B cell (primary cell): ENCODE results near the gene CAMTA2. TPM values are rescaled to one million over a fixed set of nuclear protein-coding genes. Genes with fewer than 3 reads are reported as not detected.

ENCODE experiments used
- ATAC-seq: fragments of 200-7000 bp; cut with Tn5 transposase; one replicate; pipeline ENCODE4 v1.10.0; 2021; ENCODE audit warnings: low read depth, mild to moderate bottlenecking, moderate number of reproducible peaks, moderate library complexity
- CTCF ChIA-PET: fragments of 350-600 bp; sonication (Branson Sonifier 250); formaldehyde crosslinking; loops from one replicate; lab custom pipeline; 2021; ENCODE audit warnings: antibody characterized with exemption, inconsistent platforms; lab: Charles Lee
- POLR2A ChIA-PET: fragments of 350-600 bp; sonication (Branson Sonifier 250); formaldehyde crosslinking; loops from one replicate; lab custom pipeline; 2021; ENCODE audit warnings: antibody characterized with exemption; lab: Charles Lee
- DNase-seq: peaks from one replicate; pipeline ENCODE4 v3.0.0; 2013
- H2AFZ ChIP-seq: 2 replicates; pipeline ENCODE4 v1.6.1; 2012; ENCODE audit warnings: mild to moderate bottlenecking, low read depth, low read length; ENCODE audit not compliant: insufficient read depth, poor library complexity, severe bottlenecking
- H3K27ac ChIP-seq, 2 donors: 1 replicate in 1 of 2; 2 replicates in 1 of 2; pipeline ENCODE4 v1.5.1; 2012 to 2013; ENCODE audit warnings: low read length in 2 of 2, mild to moderate bottlenecking in 2 of 2, moderate library complexity in 1 of 2
- H3K27me3 ChIP-seq, 4 experiments: fragments of 200-600 bp in 1 of 4; sonication (generic) in 1 of 4; replicated peaks in 1 of 4; 1 replicate in 2 of 4; 2 replicates in 2 of 4; pipeline versions ENCODE4 v1.6.1 to v1.7.0; 2013 to 2016; ENCODE audit warnings: low read length in 3 of 4, mild to moderate bottlenecking in 2 of 4, mixed read lengths in 1 of 4, moderate library complexity in 1 of 4; ENCODE audit not compliant: insufficient read depth in 4 of 4, control insufficient read depth in 3 of 4; ENCODE audit errors: control extremely low read depth in 1 of 4
- H3K36me3 ChIP-seq, 2 experiments: replicated peaks in 1 of 2; 1 replicate in 1 of 2; 2 replicates in 1 of 2; pipeline versions ENCODE4 v1.6.1 to v1.7.1; 2013; ENCODE audit warnings: low read length in 1 of 2; ENCODE audit not compliant: insufficient read depth in 2 of 2, control insufficient read depth in 1 of 2; ENCODE audit errors: control extremely low read depth in 1 of 2, extremely low read depth in 1 of 2
- H3K4me1 ChIP-seq, 2 donors: fragments of 200-600 bp in 1 of 2; sonication (generic) in 1 of 2; 1 replicate in 1 of 2; 2 replicates in 1 of 2; pipeline versions ENCODE4 v1.5.1 to v1.6.1; 2013 to 2017; ENCODE audit warnings: low read length in 2 of 2; ENCODE audit not compliant: control insufficient read depth in 2 of 2, insufficient read depth in 2 of 2
- H3K4me2 ChIP-seq: replicated peaks from 2 replicates; pipeline ENCODE3; 2012; ENCODE audit warnings: mild to moderate bottlenecking, low read depth, low read length; ENCODE audit not compliant: poor library complexity, severe bottlenecking
- H3K4me3 ChIP-seq, 5 experiments: fragments of 200-600 bp in 1 of 5; sonication (generic) in 1 of 5; 1 replicate in 3 of 5; 2 replicates in 2 of 5; pipeline versions ENCODE4 v1.5.1 to v1.7.0; 2011 to 2016; ENCODE audit warnings: low read length in 4 of 5, mild to moderate bottlenecking in 4 of 5, low read depth in 2 of 5, control low read depth in 1 of 5, moderate library complexity in 1 of 5; ENCODE audit not compliant: insufficient read depth in 1 of 5; ENCODE audit errors: control extremely low read depth in 1 of 5, extremely low read depth in 1 of 5
- H3K79me2 ChIP-seq: fragments of 200-600 bp; sonication (generic); one replicate; pipeline ENCODE4 v1.6.0; 2016; ENCODE audit warnings: low read length; ENCODE audit not compliant: control insufficient read depth, insufficient read depth
- H3K9ac ChIP-seq: fragments of 200-600 bp; sonication (generic); 2 replicates; pipeline ENCODE4 v1.6.1; 2017; ENCODE audit warnings: mild to moderate bottlenecking, low read length, moderate library complexity
- H3K9me3 ChIP-seq, 3 donors: one replicate each; pipeline versions ENCODE4 v1.6.1 to v1.7.1; 2013; ENCODE audit warnings: low read length in 2 of 3; ENCODE audit not compliant: control insufficient read depth in 2 of 3, insufficient read depth in 1 of 3; ENCODE audit errors: control extremely low read depth in 1 of 3
- H4K20me1 ChIP-seq: 2 replicates; pipeline ENCODE4 v1.6.0; 2012; ENCODE audit warnings: mild to moderate bottlenecking, low read length; ENCODE audit not compliant: insufficient read depth, control insufficient read depth, poor library complexity, severe bottlenecking
- H3K27ac Mint-ChIP-seq: one replicate; pipeline ENCODE4 v1.8.0; 2021; ENCODE audit warnings: mixed read lengths
- H3K27me3 Mint-ChIP-seq: one replicate; pipeline ENCODE4 v1.8.0; 2021; ENCODE audit warnings: mixed read lengths
- H3K4me1 Mint-ChIP-seq: one replicate; pipeline ENCODE4 v1.8.0; 2021; ENCODE audit warnings: mixed read lengths
- H3K4me3 Mint-ChIP-seq: one replicate; pipeline ENCODE4 v1.8.0; 2021; ENCODE audit warnings: mixed read lengths
- H3K9me3 Mint-ChIP-seq: one replicate; pipeline ENCODE4 v1.8.0; 2022; ENCODE audit warnings: mixed read lengths; ENCODE audit not compliant: insufficient read depth
- CTCF ChIP-seq: fragments of 200-600 bp; IDR thresholded peaks from one replicate; pipeline ENCODE4 v1.8.0; 2022; ENCODE audit warnings: antibody characterized with exemption, mild to moderate bottlenecking
- EZH2 ChIP-seq: IDR thresholded peaks from 2 replicates; pipeline ENCODE4 v1.6.1; 2012; ENCODE audit warnings: borderline replicate concordance, low read depth, mild to moderate bottlenecking, moderate library complexity, low read length; ENCODE audit not compliant: insufficient read depth, poor library complexity, severe bottlenecking
- WGBS: methylation state at CpG from one replicate; pipeline ENCODE4 v1.1.5; 2013; ENCODE audit warnings: missing lambda C conversion rate; ENCODE audit not compliant: insufficient coverage; 5-methylcytosine and 5-hydroxymethylcytosine counted together
- intact Hi-C: fragments of 100-400 bp; cut with micrococcal nuclease; formaldehyde crosslinking; loops from one replicate; pipeline ENCODE4 v1.10.0; 2022
- polyA plus RNA-seq: library from polyadenylated mRNA; depleted of rRNA; stranded (reverse); fragments of >200 nt; gene quantifications from 2 replicates; pipeline ENCODE4 v1.2.3, GENCODE V29; 2012
- total RNA-seq, 2 donors: library from RNA; stranded (reverse); fragments of 120-200 nt in 1 of 2; gene quantifications; 1 replicate in 1 of 2; 2 replicates in 1 of 2; pipeline versions ENCODE4 v1.2.3 to v1.2.4, GENCODE V29; 2013 to 2022

Gene CAMTA2
- total and polyA plus RNA-seq, 2 donors (not counting 1 experiment from before 2014, with no cell fraction given), result 48.3 to 57.9 TPM

- Mint-ChIP-seq H3K9me3 (no peaks in the 10 kb centered on the region), H3K4me3 (no peak within 1 kb of the TSS), H3K27me3 (no peaks in the 10 kb centered on the region), H3K4me1 (peaks cover 15% of the 10 kb centered on the region), H3K27ac (no peak within 1 kb of the TSS)
- peaks cover 17 to 22% of the 10 kb centered on the region in 2 donors for H3K4me1 ChIP-seq
- CTCF ChIA-PET, result interaction anchor here (0.5 to 4.3 kb wide), 22 partner anchors 11 to 453 kb away, joined by 3 to 32 read pairs (median 4); partner anchors contain the start of genes CAMTA2, CHRNE, PFN1 and RNF167
- peak; percentile 99 for DNase-seq
- H3K27me3 ChIP-seq, result no peaks in the 10 kb centered on the region
- H3K79me2 ChIP-seq, result peaks cover 26% of the 10 kb centered on the region
- H3K9me3 ChIP-seq, result no peaks in the 10 kb centered on the region
- under 1% methylated on average over 55 of the region's 66 CpGs for WGBS
- peak within 1 kb of the TSS; percentile 75 for H2AFZ ChIP-seq
- ATAC-seq, result peak; percentile 68
- H3K4me2 ChIP-seq, result peak within 1 kb of the TSS; percentile 85
- peaks cover 0 to 11% of the 10 kb centered on the region in 2 experiments for H3K36me3 ChIP-seq
- TF ChIP-seq EZH2 (no peak), CTCF (peak; percentile 16)
- peak within 1 kb of the TSS; percentile 73 for H3K9ac ChIP-seq
- H3K4me3 ChIP-seq, result peak within 1 kb of the TSS; percentile 68 to 92 (median 84)
- no peaks in the 10 kb centered on the region for H4K20me1 ChIP-seq
- H3K27ac ChIP-seq, result peak within 1 kb of the TSS; percentile 67 to 68
- POLR2A ChIA-PET, result interaction anchor here (0.6 to 4.7 kb wide), 24 partner anchors 11 to 825 kb away, joined by 3 to 81 read pairs (median 5); partner anchors contain the start of genes ARRB2, C17orf107, CAMTA2 and CHRNE
- intact Hi-C loops, result loop anchor here (1.0 to 5.0 kb wide), 12 partner anchors 12 to 258 kb away; partner anchors contain the start of genes ARRB2, C17orf107, CAMTA2 and INCA1
Measured at GRCh38 chr17:4967539-4968485, 19.7 kb downstream of the CAMTA2 start, which contains the start of gene SPAG7. Gene SPAG7, minus strand, starts transcription at chr17:4967817. Its CDS starts 13 bp downstream, at chr17:4967804.
